Measurements from ENCODE around the gene PGAM2.

PGAM2 gene

DNA sequence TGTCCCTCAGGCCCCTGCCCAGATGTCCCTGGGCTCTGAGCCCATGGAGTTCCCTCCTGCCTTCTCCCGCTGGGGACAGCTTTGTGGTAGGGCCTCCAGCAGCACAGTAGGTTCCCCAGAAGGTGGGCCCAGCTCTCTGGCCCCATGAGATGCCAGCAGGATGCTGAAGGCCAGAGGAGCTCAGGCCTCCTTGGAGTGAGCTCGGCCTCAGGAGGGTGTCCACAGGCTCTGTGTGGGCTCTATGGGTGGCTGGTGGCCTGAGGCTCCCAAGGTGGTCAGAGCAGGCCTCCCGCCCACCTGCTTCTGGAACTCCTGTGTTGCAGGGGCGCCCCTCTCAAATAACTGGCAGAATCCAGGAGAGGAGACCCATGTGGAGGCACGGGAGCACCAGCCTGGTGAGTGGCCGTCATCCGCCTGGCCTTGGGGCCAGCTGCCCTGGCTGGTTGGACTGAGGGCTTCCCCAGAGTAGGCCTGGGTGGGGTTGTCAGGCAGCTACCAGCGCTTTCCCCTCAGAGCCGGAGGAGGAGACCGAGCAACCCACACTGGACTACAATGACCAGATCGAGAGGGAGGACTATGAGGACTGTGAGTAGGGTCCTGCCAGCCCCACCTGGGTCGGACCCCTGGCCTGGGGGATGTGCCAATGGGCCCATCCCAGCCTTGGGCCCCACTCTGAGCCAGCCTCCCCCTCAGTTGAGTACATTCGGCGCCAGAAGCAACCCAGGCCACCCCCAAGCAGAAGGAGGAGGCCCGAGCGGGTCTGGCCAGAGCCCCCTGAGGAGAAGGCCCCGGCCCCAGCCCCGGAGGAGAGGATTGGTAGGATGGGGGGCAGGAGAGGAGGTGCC, 42.0 kb upstream of the PGAM2 start:
- Histone ChIP-seq H3K4me3 (replicated peaks; ENCODE audit: low read depth, low read length) (no peak overlapping the region), H3K27me3 (replicated peaks; ENCODE audit: control insufficient read depth, insufficient read depth, low read length) (peaks cover 4% of the 10 kb centered on the region), H3K36me3 (ENCODE audit: control insufficient read depth, insufficient read depth, low read length) (no peaks in the 10 kb centered on the region)
- no peak for DNase-seq (ENCODE audit: extremely low read depth, insufficient read length)
- TF ChIP-seq, protein P1, sequence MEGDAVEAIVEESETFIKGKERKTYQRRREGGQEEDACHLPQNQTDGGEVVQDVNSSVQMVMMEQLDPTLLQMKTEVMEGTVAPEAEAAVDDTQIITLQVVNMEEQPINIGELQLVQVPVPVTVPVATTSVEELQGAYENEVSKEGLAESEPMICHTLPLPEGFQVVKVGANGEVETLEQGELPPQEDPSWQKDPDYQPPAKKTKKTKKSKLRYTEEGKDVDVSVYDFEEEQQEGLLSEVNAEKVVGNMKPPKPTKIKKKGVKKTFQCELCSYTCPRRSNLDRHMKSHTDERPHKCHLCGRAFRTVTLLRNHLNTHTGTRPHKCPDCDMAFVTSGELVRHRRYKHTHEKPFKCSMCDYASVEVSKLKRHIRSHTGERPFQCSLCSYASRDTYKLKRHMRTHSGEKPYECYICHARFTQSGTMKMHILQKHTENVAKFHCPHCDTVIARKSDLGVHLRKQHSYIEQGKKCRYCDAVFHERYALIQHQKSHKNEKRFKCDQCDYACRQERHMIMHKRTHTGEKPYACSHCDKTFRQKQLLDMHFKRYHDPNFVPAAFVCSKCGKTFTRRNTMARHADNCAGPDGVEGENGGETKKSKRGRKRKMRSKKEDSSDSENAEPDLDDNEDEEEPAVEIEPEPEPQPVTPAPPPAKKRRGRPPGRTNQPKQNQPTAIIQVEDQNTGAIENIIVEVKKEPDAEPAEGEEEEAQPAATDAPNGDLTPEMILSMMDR (IDR thresholded peaks at IDR 0.05; ENCODE audit: insufficient read depth, low read length, poor library complexity, severe bottlenecking) = no peak

DNA sequence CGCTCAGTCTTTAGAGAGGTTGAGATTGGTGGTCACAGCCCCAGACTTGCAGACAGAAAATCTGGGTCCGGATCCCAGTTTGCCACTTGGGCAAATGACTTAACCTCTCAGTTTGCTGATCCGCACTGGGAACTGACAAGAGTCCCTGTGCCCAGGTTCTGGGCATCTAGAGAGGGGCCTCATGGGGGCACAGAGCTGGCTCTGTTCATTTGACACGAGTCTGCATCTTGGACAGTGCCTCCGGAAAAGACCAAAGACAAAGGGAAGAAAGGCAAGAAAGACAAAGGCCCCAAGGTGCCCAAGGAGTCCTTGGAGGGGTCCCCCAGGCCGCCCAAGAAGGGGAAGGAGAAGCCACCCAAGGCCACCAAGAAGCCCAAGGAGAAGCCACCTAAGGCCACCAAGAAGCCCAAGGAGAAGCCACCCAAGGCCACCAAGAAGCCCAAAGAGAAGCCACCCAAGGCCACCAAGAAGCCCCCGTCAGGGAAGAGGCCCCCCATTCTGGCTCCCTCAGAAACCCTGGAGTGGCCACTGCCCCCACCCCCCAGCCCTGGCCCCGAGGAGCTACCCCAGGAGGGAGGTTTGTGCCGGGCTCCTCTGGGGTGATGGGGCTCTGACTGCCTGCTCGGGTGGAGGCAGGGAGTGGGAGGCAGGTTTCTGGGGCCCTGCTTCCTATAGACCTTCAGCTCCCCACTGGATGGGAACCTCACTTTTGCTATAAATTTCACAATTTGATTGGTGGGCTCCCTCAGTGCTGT, 41.1 kb upstream of the PGAM2 start:
- no peaks in the 10 kb centered on the region for H3K36me3 ChIP-seq (ENCODE audit: control insufficient read depth, insufficient read depth, low read length)
- peaks cover 4% of the 10 kb centered on the region for H3K27me3 ChIP-seq (replicated peaks; ENCODE audit: control insufficient read depth, insufficient read depth, low read length)
- H3K4me3 ChIP-seq (replicated peaks; ENCODE audit: low read depth, low read length) = no peak overlapping the region
- no peak for DNase-seq (ENCODE audit: extremely low read depth, insufficient read length)
- TF ChIP-seq, protein P1 (IDR thresholded peaks at IDR 0.05; ENCODE audit: insufficient read depth, low read length, poor library complexity, severe bottlenecking) = no peak

DNA sequence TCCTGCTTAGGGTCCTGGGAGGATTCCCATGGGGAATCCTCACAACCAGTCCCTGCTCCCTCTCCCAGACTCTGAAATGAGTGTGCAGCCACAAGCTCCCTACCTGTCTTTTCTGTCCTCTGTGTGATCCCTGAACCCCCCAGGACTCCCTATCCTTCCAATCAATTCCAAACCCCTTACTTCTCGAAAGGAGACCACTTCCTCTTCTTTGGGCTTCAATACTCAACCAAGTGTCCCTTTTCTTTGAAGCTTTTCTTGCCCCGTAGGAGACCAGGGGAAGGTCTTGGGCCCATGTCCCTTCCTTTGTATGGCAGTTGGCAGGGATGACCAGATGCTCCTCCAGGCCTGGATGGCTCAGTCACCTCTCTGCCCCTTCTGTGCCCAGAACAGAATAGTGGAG, 40.5 kb upstream of the PGAM2 start:
- Histone ChIP-seq H3K27me3 (replicated peaks; ENCODE audit: control insufficient read depth, insufficient read depth, low read length) (peaks cover 4% of the 10 kb centered on the region), H3K4me3 (replicated peaks; ENCODE audit: low read depth, low read length) (no peak overlapping the region), H3K36me3 (ENCODE audit: control insufficient read depth, insufficient read depth, low read length) (no peaks in the 10 kb centered on the region)
- no peak for DNase-seq (ENCODE audit: extremely low read depth, insufficient read length)
- TF ChIP-seq, protein P1 (IDR thresholded peaks at IDR 0.05; ENCODE audit: insufficient read depth, low read length, poor library complexity, severe bottlenecking) = no peak

DNA sequence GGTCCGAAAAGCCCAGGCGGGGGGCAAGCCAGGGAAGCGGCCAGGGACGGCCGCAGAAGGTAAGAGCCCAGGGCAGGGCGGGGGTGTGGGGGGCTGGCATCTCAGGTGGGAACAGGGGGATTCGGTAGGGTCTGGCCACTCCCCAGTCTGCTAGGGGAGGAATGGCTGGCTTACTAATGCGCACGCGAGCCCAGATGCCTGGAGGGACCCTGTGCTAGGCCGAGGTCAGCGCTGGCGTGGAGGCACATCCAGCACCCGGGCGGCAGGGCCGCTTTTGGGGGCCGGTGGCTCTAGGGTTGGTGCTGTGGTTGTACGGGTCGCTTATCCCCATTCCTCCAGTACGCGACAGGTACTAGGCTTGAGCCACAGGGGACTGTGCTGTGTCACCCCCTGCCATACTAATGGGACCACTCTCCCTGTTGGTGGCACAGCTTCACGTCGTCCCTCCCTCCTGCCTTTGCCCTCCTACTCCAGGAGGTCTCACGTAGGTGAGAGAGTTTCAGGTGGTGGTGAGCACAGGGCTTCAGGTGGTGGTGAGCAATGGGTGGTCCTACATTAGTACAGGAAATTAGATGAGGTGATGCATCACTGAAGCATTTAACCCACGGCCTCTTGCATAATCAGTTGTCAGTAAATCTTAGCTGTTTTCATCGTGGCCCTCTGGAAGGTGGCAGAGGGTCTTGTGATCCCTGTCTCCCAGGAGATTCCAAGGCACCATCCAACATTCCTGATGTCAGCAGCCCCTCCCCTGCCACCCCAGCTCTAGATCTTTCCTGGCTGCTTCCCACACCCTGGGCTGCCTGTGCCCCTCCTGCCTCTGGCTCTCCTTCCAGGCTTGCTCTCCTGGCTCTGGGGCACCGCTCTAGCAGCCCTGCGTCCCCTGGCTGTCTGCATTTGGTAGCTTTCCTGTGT, 39.7 kb upstream of the PGAM2 start:
- Histone ChIP-seq H3K27me3 (replicated peaks; ENCODE audit: control insufficient read depth, insufficient read depth, low read length) (peaks cover 4% of the 10 kb centered on the region), H3K4me3 (replicated peaks; ENCODE audit: low read depth, low read length) (no peak overlapping the region), H3K36me3 (ENCODE audit: control insufficient read depth, insufficient read depth, low read length) (no peaks in the 10 kb centered on the region)
- DNase-seq (ENCODE audit: extremely low read depth, insufficient read length) = no peak
- TF ChIP-seq, protein P1 (IDR thresholded peaks at IDR 0.05; ENCODE audit: insufficient read depth, low read length, poor library complexity, severe bottlenecking) = no peak

DNA sequence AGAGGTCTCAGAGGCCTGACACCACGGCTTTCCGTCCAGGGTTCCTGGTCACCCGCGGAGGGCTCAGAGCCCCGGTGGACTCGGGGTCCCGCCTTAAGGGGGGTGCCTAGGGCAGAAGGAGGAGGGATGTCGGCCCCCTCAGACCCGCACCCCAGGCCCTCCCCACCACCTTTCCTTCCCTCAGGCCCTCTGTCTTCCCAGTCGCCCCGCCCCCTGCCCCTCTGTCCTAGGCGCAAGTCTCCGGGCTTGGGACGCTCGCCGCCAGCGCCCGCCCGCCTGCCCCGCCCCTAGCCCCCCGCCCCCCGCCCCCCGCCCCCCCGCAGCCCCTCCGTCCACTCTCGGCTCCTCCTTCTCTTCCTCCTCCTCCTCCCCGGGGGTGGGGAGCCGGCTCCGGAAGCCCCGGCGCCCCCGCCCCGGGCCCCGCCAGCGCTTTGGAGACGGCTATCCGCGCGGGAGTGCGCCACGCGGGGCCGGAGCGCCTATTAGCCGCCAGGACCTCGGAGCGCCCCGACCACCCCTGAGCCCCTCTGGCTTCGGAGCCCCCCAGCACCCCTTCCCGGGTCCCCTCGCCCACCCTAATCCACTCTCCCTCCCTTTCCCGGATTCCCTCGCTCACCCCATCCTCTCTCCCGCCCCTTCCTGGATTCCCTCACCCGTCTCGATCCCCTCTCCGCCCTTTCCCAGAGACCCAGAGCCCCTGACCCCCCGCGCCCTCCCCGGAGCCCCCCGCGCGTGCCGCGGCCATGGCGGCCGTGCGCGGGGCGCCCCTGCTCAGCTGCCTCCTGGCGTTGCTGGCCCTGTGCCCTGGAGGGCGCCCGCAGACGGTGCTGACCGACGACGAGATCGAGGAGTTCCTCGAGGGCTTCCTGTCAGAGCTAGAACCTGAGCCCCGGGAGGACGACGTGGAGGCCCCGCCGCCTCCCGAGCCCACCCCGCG, 38.8 kb upstream of the PGAM2 start, which contains the start of gene AEBP1:
Gene AEBP1, plus strand, starts transcription at position 423 of the 937 bp plus-strand sequence. Its CDS starts 321 bp downstream, at position 744.
- no peak for DNase-seq (ENCODE audit: extremely low read depth, insufficient read length)
- H3K4me3 ChIP-seq (replicated peaks; ENCODE audit: low read depth, low read length) = no peak within 1 kb of the TSS
- H3K36me3 ChIP-seq (ENCODE audit: control insufficient read depth, insufficient read depth, low read length) = no peaks in the 10 kb centered on the region
- TF ChIP-seq, protein P1 (IDR thresholded peaks at IDR 0.05; ENCODE audit: insufficient read depth, low read length, poor library complexity, severe bottlenecking) = no peak
- H3K27me3 ChIP-seq (replicated peaks; ENCODE audit: control insufficient read depth, insufficient read depth, low read length) = peaks cover 4% of the 10 kb centered on the region
